K562 (cell line): ENCODE results near the gene PLSCR5. TPM values are rescaled to one million over a fixed set of nuclear protein-coding genes. Genes with fewer than 3 reads are reported as not detected.

ENCODE experiments used
- CREB3 ChIP-seq: fragments of 450-650 bp; conservative IDR thresholded peaks from 2 replicates; pipeline ENCODE4 v1.6.1; 2016; ENCODE audit warnings: missing genetic modification characterization, low read depth, mild to moderate bottlenecking, missing compliant biosample characterization, moderate library complexity
- ERF ChIP-seq: fragments of 450-650 bp; formaldehyde crosslinking; IDR thresholded peaks from 2 replicates; pipeline ENCODE4 v1.4.0; 2020; ENCODE audit warnings: mild to moderate bottlenecking, mixed read lengths
- FOS ChIP-seq: IDR thresholded peaks from 3 replicates; pipeline ENCODE4 v1.6.1; 2011; ENCODE audit not compliant: insufficient read length; ENCODE audit errors: extremely low read depth
- KLF6 ChIP-seq: fragments of 250-450 bp; sonication (Bioruptor Pico); IDR thresholded peaks from 2 replicates; pipeline ENCODE4 v1.4.0; 2020; ENCODE audit warnings: mild to moderate bottlenecking, moderate library complexity, borderline replicate concordance
- POU5F1 ChIP-seq: fragments of 150-350 bp; IDR thresholded peaks from 2 replicates; pipeline ENCODE4 v1.6.1; 2014; ENCODE audit warnings: borderline replicate concordance, low read length, low read depth, mild to moderate bottlenecking; ENCODE audit not compliant: partially characterized antibody
- SNIP1 ChIP-seq: fragments of 450-650 bp; IDR thresholded peaks from 2 replicates; pipeline ENCODE4 v1.7.1; 2017; ENCODE audit warnings: low read depth, mild to moderate bottlenecking
- ZNF197 ChIP-seq: fragments of 200-800 bp; sonication (Bioruptor generic); IDR thresholded peaks from 2 replicates; pipeline ENCODE4 v1.6.1; 2016; ENCODE audit warnings: low read depth, missing genetic modification characterization, missing compliant biosample characterization
- ZNF436 ChIP-seq: fragments of 250-450, 450-650 bp; sonication (Bioruptor Pico); formaldehyde crosslinking; IDR thresholded peaks from 2 replicates; pipeline ENCODE4 v1.7.0; 2020; ENCODE audit warnings: mild to moderate bottlenecking
- ZNF639 ChIP-seq, 2 experiments: fragments of 200-800 bp in 1 of 2; sonication (Bioruptor generic) in 1 of 2; sonication (generic) in 1 of 2; formaldehyde crosslinking in 1 of 2; IDR thresholded peaks in 1 of 2; conservative IDR thresholded peaks in 1 of 2; 2 replicates each; pipeline versions ENCODE4 v1.5.0 to v1.6.1; 2016 to 2020; ENCODE audit warnings: missing compliant biosample characterization in 1 of 2, missing genetic modification characterization in 1 of 2, missing genetic modification reagents in 1 of 2
- polyA plus RNA-seq, 8 experiments: library from polyadenylated mRNA; depleted of rRNA in 4 of 8; stranded (reverse) in 5 of 8; unstranded in 3 of 8; fragments of >200 nt; fragmentation: Nextera tagmentation in 2 of 8; fragmentation: Illumina TruSeq in 1 of 8; extraction: Ambion mirVana in 2 of 8; extraction: Trizol in 1 of 8; gene quantifications; 2 replicates each; pipeline versions ENCODE4 v1.2.1 to v1.2.3, GENCODE V29; 2011 to 2014; ENCODE audit warnings: inconsistent platforms in 1 of 8, missing spikeins in 1 of 8
- total RNA-seq, 7 experiments: library from RNA; depleted of rRNA in 6 of 7; stranded (reverse); fragments of >200 nt in 6 of 7; fragmentation: Illumina TruSeq in 2 of 7; extraction: Trizol in 2 of 7; gene quantifications; 2 replicates each; pipeline versions ENCODE4 v1.2.1 to v1.2.3, GENCODE V29; 2011 to 2021; ENCODE audit warnings: low replicate concordance in 1 of 7
- TF ChIP-seq, protein P1 (sequence below): fragments of 250-450 bp; sonication (Bioruptor Pico); IDR thresholded peaks from 2 replicates; pipeline ENCODE4 v1.8.0; 2022; ENCODE audit warnings: inconsistent platforms

PLSCR5 gene
- total and polyA plus RNA-seq, 9 of the 15 experiments (the other 6 are each of a cell fraction or from before 2014, with no cell fraction given), result not detected

DNA sequence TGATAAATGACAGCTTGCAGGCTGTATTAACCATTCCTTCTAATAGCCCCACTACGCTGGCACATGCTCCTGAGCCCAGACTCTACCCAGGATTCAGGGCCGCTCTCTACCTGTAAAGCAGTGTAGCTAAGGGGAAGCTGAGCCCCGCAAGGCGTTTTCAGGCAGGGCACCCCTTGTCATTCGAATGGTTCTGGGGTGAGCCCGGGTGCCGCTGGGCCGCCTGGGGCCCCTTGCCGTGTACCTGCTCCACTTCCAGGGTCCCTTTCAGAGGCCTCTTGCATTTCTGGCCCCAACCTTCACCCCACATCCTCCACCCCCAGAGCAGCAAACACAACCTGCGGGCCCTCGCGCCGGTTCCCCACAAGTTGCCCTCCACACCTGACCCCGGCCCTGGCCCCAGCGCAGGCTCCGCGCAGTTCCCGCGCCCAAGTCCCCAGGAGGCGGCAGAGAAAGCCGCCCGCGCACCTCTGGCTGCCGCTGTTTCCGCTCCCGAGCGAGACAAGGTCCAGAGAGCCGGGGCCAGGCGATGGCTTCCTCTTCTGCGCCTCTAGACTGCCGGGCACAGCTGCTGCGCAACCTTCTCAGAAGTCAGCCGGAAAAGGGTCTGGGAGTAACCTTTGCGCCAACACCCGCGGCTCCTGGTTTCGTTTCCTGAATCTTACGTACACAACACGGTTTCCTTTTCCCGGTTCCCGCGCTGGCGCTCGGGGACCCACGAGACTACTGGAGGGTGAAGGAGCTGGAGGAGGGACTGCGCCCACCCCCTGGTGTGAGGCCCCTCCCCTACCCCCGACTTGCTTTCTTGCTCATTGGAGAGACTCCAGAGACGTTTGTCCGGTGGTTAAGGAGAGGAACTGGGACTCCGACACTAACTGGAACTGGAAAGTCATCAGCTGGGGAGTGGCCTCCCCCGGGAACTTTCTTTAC, 60.9 kb downstream of the PLSCR5 start, which contains the start of gene PLSCR1 (continued):
- TF ChIP-seq ZNF639 (CRISPR knock-in tag; conservative IDR thresholded peaks at IDR 0.05 in 1 of 2, IDR thresholded peaks at IDR 0.05 in 1 of 2) (0 out of 4 replicates have a peak, but pooled peaks of 1 of the 2 experiments have one; percentile 56), POU5F1 (no peak), ERF (no peak), SNIP1 (no peak), ZNF197 (CRISPR knock-in tag) (no peak), FOS (no peak), CREB3 (tag) (no peak), ZNF436 (no peak), KLF6 (CRISPR knock-in tag) (no peak)
- TF ChIP-seq, protein P1, sequence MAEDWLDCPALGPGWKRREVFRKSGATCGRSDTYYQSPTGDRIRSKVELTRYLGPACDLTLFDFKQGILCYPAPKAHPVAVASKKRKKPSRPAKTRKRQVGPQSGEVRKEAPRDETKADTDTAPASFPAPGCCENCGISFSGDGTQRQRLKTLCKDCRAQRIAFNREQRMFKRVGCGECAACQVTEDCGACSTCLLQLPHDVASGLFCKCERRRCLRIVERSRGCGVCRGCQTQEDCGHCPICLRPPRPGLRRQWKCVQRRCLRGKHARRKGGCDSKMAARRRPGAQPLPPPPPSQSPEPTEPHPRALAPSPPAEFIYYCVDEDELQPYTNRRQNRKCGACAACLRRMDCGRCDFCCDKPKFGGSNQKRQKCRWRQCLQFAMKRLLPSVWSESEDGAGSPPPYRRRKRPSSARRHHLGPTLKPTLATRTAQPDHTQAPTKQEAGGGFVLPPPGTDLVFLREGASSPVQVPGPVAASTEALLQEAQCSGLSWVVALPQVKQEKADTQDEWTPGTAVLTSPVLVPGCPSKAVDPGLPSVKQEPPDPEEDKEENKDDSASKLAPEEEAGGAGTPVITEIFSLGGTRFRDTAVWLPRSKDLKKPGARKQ (CRISPR knock-in tag), result no peak
